ENCODE data around the gene NLGN3.

NLGN3 gene

GRCh38 chrX:71143508-71143907 is 1.1 kb upstream of the NLGN3 start:
- Histone ChIP-seq H3K9me3 (replicated peaks; ENCODE audit: insufficient read depth, low read length) (no peaks in the 10 kb centered on the region), H3F3A (ENCODE audit: insufficient read depth, low read length) (no peaks in the 10 kb centered on the region), H4K20me1 (ENCODE audit: insufficient read depth, low read length) (no peaks in the 10 kb centered on the region), H3K9me2 (replicated peaks; ENCODE audit: insufficient read depth, low read length) (no peaks in the 10 kb centered on the region), H3K27me3 (replicated peaks; ENCODE audit: insufficient read depth, low read length) (no peaks in the 10 kb centered on the region), H2AFZ (ENCODE audit: low read length) (no peak overlapping the region), H3K27ac (ENCODE audit: low read length) (no peak overlapping the region), H3K9ac (ENCODE audit: low read length) (no peak overlapping the region), H3K36me3 (replicated peaks; ENCODE audit: insufficient read depth, low read length) (no peaks in the 10 kb centered on the region), H3K4me3 (ENCODE audit: low read length) (no peak overlapping the region), H3K79me2 (ENCODE audit: low read length) (no peaks in the 10 kb centered on the region), H3K4me2 (ENCODE audit: low read depth, low read length) (no peak overlapping the region), H3K4me1 (ENCODE audit: low read length) (no peaks in the 10 kb centered on the region)
- no peak for DNase-seq
- TF ChIP-seq CTCF (IDR thresholded peaks at IDR 0.05; ENCODE audit: low read length) (no peak), EZH2 (optimal IDR thresholded peaks at IDR 0.05; ENCODE audit: low read depth, low read length) (no peak), EZH2phosphoT487 (IDR thresholded peaks at IDR 0.05; ENCODE audit: low read length) (no peak)

GRCh38 chrX:71147496-71148277 is 3.0 kb downstream of the NLGN3 start:
- no peaks in the 10 kb centered on the region for H3F3A ChIP-seq (ENCODE audit: insufficient read depth, low read length)
- no peak for TF ChIP-seq EZH2phosphoT487 (IDR thresholded peaks at IDR 0.05; ENCODE audit: low read length)
- no peak for TF ChIP-seq CTCF (IDR thresholded peaks at IDR 0.05; ENCODE audit: low read length)
- TF ChIP-seq EZH2 (optimal IDR thresholded peaks at IDR 0.05; ENCODE audit: low read depth, low read length) = no peak
- no peaks in the 10 kb centered on the region for H3K79me2 ChIP-seq (ENCODE audit: low read length)
- no peaks in the 10 kb centered on the region for H4K20me1 ChIP-seq (ENCODE audit: insufficient read depth, low read length)
- no peak overlapping the region for H3K27ac ChIP-seq (ENCODE audit: low read length)
- no peaks in the 10 kb centered on the region for H3K36me3 ChIP-seq (replicated peaks; ENCODE audit: insufficient read depth, low read length)
- H3K27me3 ChIP-seq (replicated peaks; ENCODE audit: insufficient read depth, low read length) = no peaks in the 10 kb centered on the region
- H3K9me3 ChIP-seq (replicated peaks; ENCODE audit: insufficient read depth, low read length) = no peaks in the 10 kb centered on the region
- H3K4me3 ChIP-seq (ENCODE audit: low read length) = no peak overlapping the region
- H3K9me2 ChIP-seq (replicated peaks; ENCODE audit: insufficient read depth, low read length) = no peaks in the 10 kb centered on the region
- DNase-seq = no peak
- H3K4me1 ChIP-seq (ENCODE audit: low read length) = no peaks in the 10 kb centered on the region
- H2AFZ ChIP-seq (ENCODE audit: low read length) = no peak overlapping the region
- no peak overlapping the region for H3K4me2 ChIP-seq (ENCODE audit: low read depth, low read length)
- H3K9ac ChIP-seq (ENCODE audit: low read length) = no peak overlapping the region

- H3K27me3 ChIP-seq (replicated peaks; ENCODE audit: insufficient read depth, low read length) = no peaks in the 10 kb centered on the region
- no peaks in the 10 kb centered on the region for H3K4me1 ChIP-seq (ENCODE audit: low read length)
- no peak overlapping the region for H3K4me2 ChIP-seq (ENCODE audit: low read depth, low read length)
- no peaks in the 10 kb centered on the region for H3K79me2 ChIP-seq (ENCODE audit: low read length)
- no peak overlapping the region for H3K4me3 ChIP-seq (ENCODE audit: low read length)
- H3K9me2 ChIP-seq (replicated peaks; ENCODE audit: insufficient read depth, low read length) = no peaks in the 10 kb centered on the region
- H3F3A ChIP-seq (ENCODE audit: insufficient read depth, low read length) = no peaks in the 10 kb centered on the region
- no peak overlapping the region for H3K9ac ChIP-seq (ENCODE audit: low read length)
- H2AFZ ChIP-seq (ENCODE audit: low read length) = no peak overlapping the region
- no peaks in the 10 kb centered on the region for H3K36me3 ChIP-seq (replicated peaks; ENCODE audit: insufficient read depth, low read length)
- H4K20me1 ChIP-seq (ENCODE audit: insufficient read depth, low read length) = no peaks in the 10 kb centered on the region
- H3K27ac ChIP-seq (ENCODE audit: low read length) = no peak overlapping the region
- TF ChIP-seq CTCF (IDR thresholded peaks at IDR 0.05; ENCODE audit: low read length) = no peak
- no peak for TF ChIP-seq EZH2 (optimal IDR thresholded peaks at IDR 0.05; ENCODE audit: low read depth, low read length)
- TF ChIP-seq EZH2phosphoT487 (IDR thresholded peaks at IDR 0.05; ENCODE audit: low read length) = no peak
- H3K9me3 ChIP-seq (replicated peaks; ENCODE audit: insufficient read depth, low read length) = no peaks in the 10 kb centered on the region
- no peak for DNase-seq
Measured at GRCh38 chrX:71148278-71148663, 3.6 kb downstream of the NLGN3 start.

Data from MM.1S (cell line).